T follicular helper cell (primary cell): ENCODE data around the gene MMP2.

Source experiments
- DNase-seq: peaks from one replicate; pipeline ENCODE4 v3.0.0-alpha.2; 2020; ENCODE audit warnings: low read depth

MMP2 gene

DNA sequence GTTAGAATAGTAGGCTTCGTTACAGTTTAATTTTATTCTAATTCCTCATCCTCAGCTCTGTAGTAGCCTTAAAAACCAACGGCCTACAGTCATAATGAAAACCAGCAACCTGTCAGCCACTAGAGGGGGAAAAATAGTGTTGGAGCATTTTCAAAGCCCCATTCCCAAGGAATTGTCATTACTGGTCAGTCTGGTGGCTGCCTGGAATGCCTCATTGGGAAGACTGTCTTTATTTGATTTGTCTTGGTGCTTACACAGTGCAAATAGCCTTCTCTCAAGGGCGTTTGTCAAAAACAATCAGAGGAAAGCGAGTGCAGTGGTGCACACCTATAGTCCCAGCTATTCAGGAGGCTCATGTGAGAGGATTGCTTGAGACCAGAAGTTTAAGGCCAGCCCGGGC lies 34.6 kb downstream of the MMP2 start:
- no peak for DNase-seq

DNA sequence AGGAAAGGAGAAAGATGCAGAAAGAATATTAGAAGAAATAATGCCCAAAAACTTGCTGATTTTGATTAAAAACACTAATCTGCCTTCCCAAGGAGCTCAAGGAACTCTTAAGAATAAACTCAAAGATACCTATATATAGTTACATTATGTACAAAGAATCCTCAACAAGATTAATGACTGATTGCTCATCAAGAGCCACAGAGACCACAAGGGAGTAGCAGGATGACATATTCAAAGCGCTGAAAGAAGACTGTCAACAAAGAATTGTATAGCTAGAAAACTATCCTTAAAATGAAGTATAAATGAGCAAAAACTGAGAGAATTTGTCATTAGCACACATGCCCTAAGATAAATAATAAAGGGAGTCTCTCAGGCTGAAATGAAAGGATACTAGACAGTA lies 36.1 kb downstream of the MMP2 start:
- no peak for DNase-seq

DNA sequence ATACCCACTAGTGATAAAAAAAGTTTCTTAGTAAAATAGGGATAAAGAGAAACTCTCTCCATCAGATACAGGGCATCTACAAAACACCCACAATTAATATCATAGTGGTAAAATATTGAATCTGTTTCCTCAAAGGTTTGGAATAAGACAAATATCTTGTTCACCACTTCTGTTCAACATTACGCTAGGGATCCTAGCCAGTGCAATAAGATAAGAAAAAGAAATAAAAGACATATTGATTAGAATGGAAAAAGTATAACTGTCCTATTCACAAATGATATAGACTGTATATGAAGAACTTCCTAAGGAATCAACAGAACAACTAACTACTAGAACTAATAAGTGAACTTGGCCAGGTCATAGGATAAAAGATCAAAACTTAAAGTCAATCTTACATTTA lies 42.8 kb downstream of the MMP2 start:
- DNase-seq: no peak

DNA sequence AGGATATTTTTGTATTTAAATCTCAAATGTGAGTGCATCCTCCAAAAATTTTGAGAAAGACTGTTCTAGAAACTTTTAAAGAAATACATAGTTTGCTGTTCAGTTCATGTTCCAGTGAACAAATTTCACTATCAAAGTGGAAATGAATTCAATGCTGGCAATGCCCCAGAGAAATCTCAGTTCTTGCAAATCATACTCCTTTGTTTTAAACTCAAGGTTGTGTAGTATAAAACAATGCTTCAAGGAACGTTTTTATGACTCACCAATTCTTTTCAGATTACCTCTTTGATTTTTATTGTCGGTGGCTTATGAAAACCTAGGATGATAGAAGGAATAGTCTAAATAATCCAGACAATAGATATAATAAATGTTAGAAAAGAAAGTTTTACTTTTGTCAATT lies 47.4 kb downstream of the MMP2 start:
- DNase-seq: no peak

DNA sequence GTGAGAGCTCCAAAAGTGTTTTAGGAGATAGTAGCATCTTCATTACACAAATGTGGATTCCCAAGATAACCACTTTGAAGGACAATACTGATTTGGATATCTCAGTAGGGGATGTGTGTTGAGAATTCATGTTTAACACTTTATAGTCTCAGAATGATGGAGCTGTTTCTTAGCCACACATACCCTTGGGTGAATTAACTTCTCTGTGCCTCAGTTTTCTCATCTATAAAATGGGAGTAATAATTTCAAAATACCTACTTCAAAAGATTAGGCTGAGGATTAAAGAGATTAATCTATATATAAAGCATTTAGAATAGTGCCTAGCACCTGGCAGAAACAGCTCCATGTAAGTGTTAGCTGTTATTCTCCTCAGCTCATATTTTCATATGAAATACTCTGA lies 48.9 kb downstream of the MMP2 start:
- no peak for DNase-seq

DNA sequence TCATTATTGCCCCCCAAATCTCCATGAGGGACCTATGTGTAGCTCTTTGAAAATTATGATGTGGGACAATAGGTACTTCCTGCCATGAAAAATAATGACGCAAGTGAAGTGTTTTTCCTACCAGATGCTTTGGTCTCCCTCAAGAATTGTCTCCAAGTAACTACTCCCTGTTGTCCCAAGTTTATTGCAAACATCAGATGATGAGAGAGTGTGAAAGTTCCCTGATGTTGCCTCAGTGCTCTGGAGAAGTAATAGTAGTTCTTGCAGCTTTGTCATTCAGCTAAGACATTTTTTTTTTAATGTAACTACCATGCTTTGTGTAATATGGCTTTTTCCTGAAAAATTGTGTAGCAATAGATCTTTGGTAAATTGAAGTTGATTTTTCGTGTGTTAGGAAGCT lies 50.0 kb downstream of the MMP2 start:
- no peak for DNase-seq

DNA sequence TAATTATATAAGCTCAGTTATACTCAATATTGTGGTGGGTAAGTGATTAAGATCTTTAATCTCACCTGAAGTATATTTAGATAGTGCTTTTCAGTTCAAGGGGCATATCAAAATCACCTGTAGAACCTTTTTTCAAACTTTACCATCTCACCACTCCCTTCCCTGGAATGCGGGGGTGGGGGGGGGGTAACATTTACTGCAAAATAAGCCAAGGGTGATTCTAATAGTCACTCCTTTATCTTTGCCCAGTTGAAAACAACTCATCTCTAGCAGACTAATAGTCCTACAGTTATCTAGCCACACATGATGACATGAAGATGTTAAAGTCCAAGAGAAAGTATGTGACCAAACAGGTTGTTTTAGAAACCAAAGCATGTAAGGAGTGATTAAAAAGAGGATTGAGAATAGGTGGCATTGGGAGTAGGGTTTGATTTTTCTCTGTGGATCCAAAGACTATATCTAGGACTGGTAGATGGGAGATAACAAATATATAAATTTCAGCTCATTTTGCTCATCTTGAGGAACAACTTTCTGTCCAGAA lies 51.4 kb downstream of the MMP2 start:
- DNase-seq: no peak

DNA sequence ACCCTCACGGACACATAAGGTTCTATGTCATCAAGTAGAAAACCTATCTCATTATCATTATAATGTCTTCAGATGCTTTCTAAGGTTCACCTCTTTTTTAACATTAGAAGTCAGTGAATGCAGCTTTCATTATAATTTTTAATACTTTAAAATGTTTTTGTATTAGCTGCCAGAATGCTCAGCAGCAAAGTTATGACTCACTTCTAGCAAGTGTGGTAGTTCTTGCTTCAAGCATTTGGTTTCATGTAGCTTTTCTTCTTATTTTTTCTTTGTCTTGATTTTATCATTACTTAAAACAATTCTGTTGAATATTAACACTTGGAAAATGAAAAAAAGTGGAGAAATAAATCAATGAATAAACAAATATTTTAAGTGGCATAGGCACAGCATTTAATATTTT lies 53.2 kb downstream of the MMP2 start:
- DNase-seq: no peak

DNA sequence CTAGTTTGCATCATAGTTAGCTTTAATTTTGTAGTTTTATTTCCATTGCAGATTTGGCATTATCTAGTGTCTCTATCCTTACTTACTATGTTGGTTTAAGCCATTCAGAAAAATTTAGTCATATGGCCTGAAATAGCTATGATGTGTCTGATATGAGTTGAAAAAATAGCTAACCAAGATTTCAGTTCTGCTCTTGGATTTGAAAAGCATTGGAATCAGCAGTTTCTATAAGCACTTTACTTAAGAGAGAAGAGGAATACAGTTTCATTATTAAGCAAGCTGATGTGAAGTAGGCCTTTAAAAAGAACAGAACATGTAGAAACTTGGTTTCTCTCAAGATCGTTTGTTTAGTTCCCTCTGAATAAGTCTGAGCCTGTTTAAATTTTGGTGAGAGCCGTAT lies 55.8 kb downstream of the MMP2 start:
- DNase-seq: no peak

DNA sequence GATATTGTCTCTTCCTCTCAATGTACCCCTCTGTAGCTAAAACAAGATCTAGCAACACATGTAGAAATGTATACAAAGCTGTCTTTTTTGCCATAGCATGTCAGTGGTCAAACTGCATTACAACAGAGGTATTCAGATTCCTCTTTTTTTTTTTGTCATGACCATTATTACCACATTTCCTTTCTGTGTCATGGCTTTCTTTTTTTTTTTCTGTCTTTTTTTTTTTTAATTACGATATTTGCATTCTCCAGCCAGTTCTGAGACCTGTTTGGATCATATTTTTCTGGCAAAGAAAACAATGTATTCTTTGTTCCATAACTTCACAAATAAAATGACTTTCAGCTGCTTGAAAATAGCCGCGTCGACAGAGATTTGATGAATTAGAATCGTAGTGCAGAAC lies 60.1 kb downstream of the MMP2 start:
- DNase-seq: no peak

DNA sequence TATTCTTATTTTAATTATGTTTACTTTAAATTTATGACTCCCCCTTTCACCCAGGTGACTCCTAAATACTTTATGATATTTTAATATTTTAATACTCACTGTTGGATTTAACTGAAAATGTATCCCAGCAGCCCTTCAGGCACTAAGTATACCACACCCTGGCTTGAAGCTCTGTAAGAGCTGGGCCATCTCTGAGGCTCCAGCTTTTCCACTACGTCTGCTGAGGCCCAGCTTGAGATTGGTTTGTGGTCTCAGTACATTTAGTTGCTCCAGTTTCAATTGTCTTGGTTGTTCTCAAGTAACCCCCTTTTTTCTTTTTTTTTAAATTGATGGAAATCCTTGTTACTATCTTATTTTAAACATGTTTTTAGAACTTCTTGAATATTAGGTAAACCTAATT lies 60.5 kb downstream of the MMP2 start:
- DNase-seq: no peak

DNA sequence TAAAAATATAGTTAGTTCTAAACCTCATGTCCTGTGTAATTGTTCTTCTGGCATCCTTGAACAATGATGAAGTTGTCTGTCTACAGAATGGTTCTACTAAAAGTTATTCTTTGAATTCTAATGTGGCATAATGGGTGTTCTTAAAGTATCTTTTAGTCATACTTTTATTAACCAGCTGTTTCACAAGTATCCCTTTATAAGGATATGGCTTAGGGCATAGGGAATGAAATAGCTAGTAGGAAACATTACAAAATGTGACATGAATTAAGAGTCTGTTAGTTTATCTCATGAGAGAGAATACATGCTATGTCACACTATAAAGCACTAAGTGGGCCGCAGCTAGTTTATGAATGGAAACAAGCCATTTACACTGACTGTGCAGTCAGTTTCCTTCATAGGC lies 61.2 kb downstream of the MMP2 start:
- no peak for DNase-seq

DNA sequence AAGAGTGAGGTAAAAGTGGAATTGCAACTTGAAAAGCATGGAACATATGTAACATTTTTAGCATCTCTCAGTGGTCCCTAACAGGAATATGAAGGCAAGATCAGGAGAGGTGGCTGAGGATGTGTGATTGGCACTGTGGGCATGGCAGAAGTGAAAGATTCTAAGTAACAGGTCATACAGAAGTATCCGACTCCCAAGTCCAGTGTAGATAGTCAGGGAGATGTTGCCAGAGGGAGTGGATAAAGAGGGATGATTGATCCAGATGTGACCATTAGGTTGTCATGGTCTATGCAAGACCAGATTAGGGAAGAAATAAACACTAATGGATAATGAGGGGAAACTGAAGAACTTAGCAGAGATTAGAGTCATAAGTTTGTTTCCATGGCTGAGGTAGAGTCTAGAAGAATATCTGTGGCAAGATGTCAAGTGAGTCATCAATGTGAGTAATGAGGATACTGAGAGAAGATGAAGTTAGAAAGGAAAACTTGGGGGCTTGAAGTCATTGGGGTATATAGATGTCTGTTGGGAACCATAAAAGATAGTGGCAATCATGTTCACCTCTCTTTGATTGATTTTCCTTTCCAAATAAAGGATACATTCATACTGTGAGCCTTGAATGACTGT lies 63.6 kb downstream of the MMP2 start:
- no peak for DNase-seq

DNA sequence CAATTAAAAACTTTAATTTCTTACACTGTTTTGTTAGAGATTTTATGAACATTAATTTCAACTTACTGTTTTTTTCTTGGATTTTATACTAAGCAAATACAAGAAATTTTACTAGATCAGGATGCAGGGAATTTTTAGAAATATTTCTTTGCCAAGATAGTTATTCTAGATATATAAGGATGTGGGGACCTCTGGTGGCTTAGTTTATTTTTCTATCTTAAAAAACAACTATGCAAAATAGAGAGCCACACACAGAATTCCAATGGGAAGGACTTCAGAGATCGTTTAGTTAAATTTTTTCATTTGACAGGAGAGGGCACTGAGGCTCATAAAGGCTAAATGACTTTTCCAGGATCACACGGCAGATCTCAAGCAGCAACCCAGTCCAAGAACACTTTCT lies 64.5 kb downstream of the MMP2 start:
- no peak for DNase-seq

DNA sequence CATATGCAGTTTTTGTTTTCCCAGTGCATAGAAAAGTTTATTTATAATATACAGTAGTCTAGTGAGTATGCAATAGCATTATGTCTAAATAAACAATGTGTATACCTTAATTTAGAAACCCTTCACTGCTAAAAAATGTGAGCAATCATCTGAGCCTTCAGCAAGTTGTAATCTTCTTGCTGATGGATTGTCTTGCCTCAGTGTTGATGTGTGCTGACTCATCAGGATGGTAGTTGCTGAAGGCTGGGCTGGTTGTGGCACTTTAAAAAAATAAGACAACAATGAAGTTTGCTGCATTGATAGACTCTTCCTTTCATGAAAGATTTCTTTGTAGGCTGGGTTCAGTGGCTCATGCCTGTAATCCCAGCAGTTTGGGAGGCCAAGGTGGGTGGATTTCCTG lies 73.6 kb downstream of the MMP2 start:
- no peak for DNase-seq

DNA sequence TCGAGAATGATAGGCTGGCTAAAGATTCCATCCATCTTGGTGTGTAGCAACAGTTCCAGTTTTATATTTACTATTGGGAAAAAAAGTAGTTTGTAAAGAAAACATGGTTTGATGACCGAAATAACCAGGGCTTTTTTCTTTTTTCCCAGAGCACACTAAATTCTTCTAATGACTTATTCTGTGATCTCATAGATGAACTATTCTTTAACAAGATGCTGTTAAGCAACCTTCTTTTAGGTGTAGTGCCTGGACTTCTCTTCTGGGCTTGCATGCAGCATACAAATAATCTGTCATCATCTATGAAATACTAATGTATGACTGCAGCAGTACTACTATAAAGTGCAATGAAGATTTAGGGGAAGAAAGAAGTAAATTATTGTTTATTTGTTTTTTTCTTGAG lies 76.4 kb downstream of the MMP2 start:
- no peak for DNase-seq
